Kidney epithelial cell (primary cell): ENCODE measurements around the gene LCN10. TPM values are rescaled to one million over a fixed set of nuclear protein-coding genes. Genes with fewer than 3 reads are reported as not detected.

Experiments used
- DNase-seq: peaks from one replicate; pipeline ENCODE4 v3.0.0-alpha.2; 2010; ENCODE audit warnings: low read depth
- H3K27me3 ChIP-seq: 2 replicates; pipeline ENCODE4 v1.6.0; 2011; ENCODE audit warnings: low read length; ENCODE audit not compliant: control insufficient read depth, insufficient read depth
- H3K36me3 ChIP-seq: 2 replicates; pipeline ENCODE4 v1.5.1; 2011; ENCODE audit warnings: low read length; ENCODE audit not compliant: control insufficient read depth, insufficient read depth
- H3K4me3 ChIP-seq: 2 replicates; pipeline ENCODE4 v1.5.1; 2011; ENCODE audit warnings: low read depth, mild to moderate bottlenecking, control low read depth, low read length
- CTCF ChIP-seq: IDR thresholded peaks from 2 replicates; pipeline ENCODE4 v1.5.1; 2011; ENCODE audit warnings: mild to moderate bottlenecking, moderate library complexity, low read length, control low read depth, inconsistent platforms; ENCODE audit not compliant: insufficient read depth, poor library complexity, severe bottlenecking
- total RNA-seq: library from RNA; depleted of rRNA; stranded (reverse); fragments of >200 nt; gene quantifications from 2 replicates; pipeline ENCODE4 v1.2.3, GENCODE V29; 2015

The LCN10 gene
- total RNA-seq, 1 donor from 2014 or later, result not detected

GRCh38 chr9:136732444-136733178 is 10.1 kb downstream of the LCN10 start:
- H3K36me3 ChIP-seq, result no peaks in the 10 kb centered on the region
- no peak for TF ChIP-seq CTCF
- no peak overlapping the region for H3K4me3 ChIP-seq
- no peak for DNase-seq
- no peaks in the 10 kb centered on the region for H3K27me3 ChIP-seq

- no peak for TF ChIP-seq CTCF
- H3K4me3 ChIP-seq, result no peak overlapping the region
These were observed 12.8 kb downstream of the LCN10 start for GRCh38 chr9:136729926-136730325.

GRCh38 chr9:136729144-136729543 is 13.6 kb downstream of the LCN10 start:
- no peak overlapping the region for H3K4me3 ChIP-seq
- TF ChIP-seq CTCF, result no peak
- H3K36me3 ChIP-seq, result no peaks in the 10 kb centered on the region
- H3K27me3 ChIP-seq, result no peaks in the 10 kb centered on the region
- no peak for DNase-seq

More at GRCh38 chr9:136729926-136730325, 12.8 kb downstream of the LCN10 start:
- DNase-seq, result no peak
- H3K27me3 ChIP-seq, result no peaks in the 10 kb centered on the region
- no peaks in the 10 kb centered on the region for H3K36me3 ChIP-seq

- DNase-seq, result no peak
- H3K36me3 ChIP-seq, result no peaks in the 10 kb centered on the region
- H3K27me3 ChIP-seq, result no peaks in the 10 kb centered on the region
- peak overlapping the region; percentile 81 for H3K4me3 ChIP-seq
- no peak for TF ChIP-seq CTCF
These were observed 14.1 kb downstream of the LCN10 start for GRCh38 chr9:136728548-136729123.

- no peaks in the 10 kb centered on the region for H3K36me3 ChIP-seq
- no peak for DNase-seq
- TF ChIP-seq CTCF, result peak; percentile 70
- H3K27me3 ChIP-seq, result no peaks in the 10 kb centered on the region
- H3K4me3 ChIP-seq, result peak overlapping the region; percentile 81
These were observed 14.6 kb downstream of the LCN10 start for GRCh38 chr9:136728080-136728547.

- TF ChIP-seq CTCF, result peak; percentile 58
- no peaks in the 10 kb centered on the region for H3K27me3 ChIP-seq
- no peak for DNase-seq
- no peaks in the 10 kb centered on the region for H3K36me3 ChIP-seq
- H3K4me3 ChIP-seq, result peak overlapping the region; percentile 81
These were observed 16.0 kb downstream of the LCN10 start for GRCh38 chr9:136726631-136727191.
